ENCODE measurements around the gene SH3BP5. TPM values are rescaled to one million over a fixed set of nuclear protein-coding genes. Genes with fewer than 3 reads are reported as not detected.
"Not testable (repeated sequence)": the region's sequence is repeated elsewhere in the genome, so short reads cannot be mapped to it uniquely, and the experiment has no call there.

The SH3BP5 gene
- total and polyA plus RNA-seq, 3 donors from 2014 or later: 86.7 to 126 (median 102) TPM

- H3K27ac ChIP-seq: no peak overlapping the region
- TF ChIP-seq, protein P1, sequence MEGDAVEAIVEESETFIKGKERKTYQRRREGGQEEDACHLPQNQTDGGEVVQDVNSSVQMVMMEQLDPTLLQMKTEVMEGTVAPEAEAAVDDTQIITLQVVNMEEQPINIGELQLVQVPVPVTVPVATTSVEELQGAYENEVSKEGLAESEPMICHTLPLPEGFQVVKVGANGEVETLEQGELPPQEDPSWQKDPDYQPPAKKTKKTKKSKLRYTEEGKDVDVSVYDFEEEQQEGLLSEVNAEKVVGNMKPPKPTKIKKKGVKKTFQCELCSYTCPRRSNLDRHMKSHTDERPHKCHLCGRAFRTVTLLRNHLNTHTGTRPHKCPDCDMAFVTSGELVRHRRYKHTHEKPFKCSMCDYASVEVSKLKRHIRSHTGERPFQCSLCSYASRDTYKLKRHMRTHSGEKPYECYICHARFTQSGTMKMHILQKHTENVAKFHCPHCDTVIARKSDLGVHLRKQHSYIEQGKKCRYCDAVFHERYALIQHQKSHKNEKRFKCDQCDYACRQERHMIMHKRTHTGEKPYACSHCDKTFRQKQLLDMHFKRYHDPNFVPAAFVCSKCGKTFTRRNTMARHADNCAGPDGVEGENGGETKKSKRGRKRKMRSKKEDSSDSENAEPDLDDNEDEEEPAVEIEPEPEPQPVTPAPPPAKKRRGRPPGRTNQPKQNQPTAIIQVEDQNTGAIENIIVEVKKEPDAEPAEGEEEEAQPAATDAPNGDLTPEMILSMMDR (IDR thresholded peaks at IDR 0.05): no peak
- no peaks in the 10 kb centered on the region for H3K27me3 ChIP-seq
- H3K4me3 ChIP-seq: no peak overlapping the region
- H3K36me3 ChIP-seq (ENCODE audit: low read depth, missing control alignments): no peaks in the 10 kb centered on the region
- intact Hi-C loops (cut with DNase I; ENCODE audit: low total_unique reads): no loop called here
- 74 to 91% methylated on average over 6 of the region's 6 CpGs for WGBS, 2 donors
- DNase-seq: no peak
- no peaks in the 10 kb centered on the region for H3K9me3 ChIP-seq
- peaks cover 9% of the 10 kb centered on the region for H3K4me1 ChIP-seq
Observed at GRCh38 chr3:15354485-15354884, 22.1 kb upstream of the SH3BP5 start.

GRCh38 chr3:15350141-15350540, 17.8 kb upstream of the SH3BP5 start:
- Histone ChIP-seq H3K4me3 (no peak overlapping the region), H3K36me3 (ENCODE audit: low read depth, missing control alignments) (no peaks in the 10 kb centered on the region), H3K4me1 (peaks cover 16% of the 10 kb centered on the region), H3K9me3 (no peaks in the 10 kb centered on the region), H3K27ac (no peak overlapping the region), H3K27me3 (no peaks in the 10 kb centered on the region)
- TF ChIP-seq, protein P1 (IDR thresholded peaks at IDR 0.05): no peak
- no peak for DNase-seq
- WGBS, 2 donors: 90 to 94% methylated on average over 3 of the region's 3 CpGs
- intact Hi-C loops (cut with DNase I; ENCODE audit: low total_unique reads): no loop called here

- DNase-seq; H3K9me3 ChIP-seq; intact Hi-C loops (cut with DNase I; ENCODE audit: low total_unique reads); H3K27me3 ChIP-seq; H3K4me3 ChIP-seq; H3K36me3 ChIP-seq (ENCODE audit: low read depth, missing control alignments): not testable (repeated sequence)
- H3K27ac ChIP-seq: peak overlapping the region in 1 of 2 donors; percentile 79
- 90 to 98% methylated on average over 5 of the region's 5 CpGs for WGBS, 2 donors
- H3K4me1 ChIP-seq: peaks cover 16% of the 10 kb centered on the region
Observed at GRCh38 chr3:15349438-15349837, 17.1 kb upstream of the SH3BP5 start.

DNA sequence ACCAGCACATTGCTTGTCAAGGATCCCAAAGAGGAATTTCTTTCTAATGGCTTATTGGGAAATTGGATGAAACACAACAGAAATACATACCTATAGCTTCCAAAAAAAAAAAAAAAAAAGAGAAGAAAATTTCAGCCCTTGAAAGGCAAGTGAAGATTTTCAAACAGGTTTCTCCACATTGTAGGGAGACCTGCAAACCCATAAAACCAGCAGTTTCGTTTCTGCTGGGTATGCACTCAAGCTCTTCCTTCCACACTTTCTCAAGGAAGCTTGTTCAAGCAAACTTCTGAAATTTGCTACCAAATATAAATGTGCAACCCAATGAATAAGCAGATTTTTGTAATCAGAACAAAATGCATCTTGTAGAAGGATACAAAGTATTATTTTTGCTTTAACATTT, 15.9 kb upstream of the SH3BP5 start:
- intact Hi-C loops (cut with DNase I; ENCODE audit: low total_unique reads): no loop called here
- H3K27ac ChIP-seq: peak overlapping the region; percentile 72 to 79
- WGBS, 2 donors: 24 to 33% methylated on average over 1 of the region's 1 CpG

DNA sequence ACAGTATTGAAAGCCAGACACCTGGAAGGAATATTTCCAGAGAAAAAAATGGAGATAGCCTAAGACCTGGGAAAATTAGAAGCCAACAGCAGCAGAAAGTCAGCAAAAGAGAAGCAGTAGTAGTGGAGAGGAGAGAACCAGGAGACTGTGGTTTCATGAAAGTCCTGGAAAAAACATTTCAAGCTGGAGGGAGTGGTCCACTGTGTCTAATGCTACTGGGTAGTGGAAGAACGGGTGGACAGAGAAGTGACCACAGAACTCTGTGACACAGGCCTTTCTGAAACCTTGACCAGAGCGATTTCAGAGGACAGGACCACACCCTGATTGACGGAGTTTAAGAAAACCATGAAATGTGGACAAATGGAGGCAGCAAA, 15.3 kb upstream of the SH3BP5 start:
- no peaks in the 10 kb centered on the region for H3K27me3 ChIP-seq
- intact Hi-C loops (cut with DNase I; ENCODE audit: low total_unique reads): no loop called here
- H3K36me3 ChIP-seq (ENCODE audit: low read depth, missing control alignments): no peaks in the 10 kb centered on the region
- TF ChIP-seq, protein P1 (IDR thresholded peaks at IDR 0.05): no peak
- no peak for TF ChIP-seq POLR2A (IDR thresholded peaks at IDR 0.05)
- no peak overlapping the region for H3K4me3 ChIP-seq
- no peaks in the 10 kb centered on the region for H3K9me3 ChIP-seq
- 53 to 65% methylated on average over 3 of the region's 3 CpGs for WGBS, 2 donors
- peaks cover 16% of the 10 kb centered on the region for H3K4me1 ChIP-seq
- DNase-seq: no peak
- H3K27ac ChIP-seq: peak overlapping the region; percentile 43 to 72

More for the DNA sequence above, 15.9 kb upstream of the SH3BP5 start:
- Histone ChIP-seq H3K27me3 (no peaks in the 10 kb centered on the region), H3K9me3 (no peaks in the 10 kb centered on the region), H3K4me3 (no peak overlapping the region), H3K4me1 (peaks cover 16% of the 10 kb centered on the region), H3K36me3 (ENCODE audit: low read depth, missing control alignments) (no peaks in the 10 kb centered on the region)
- DNase-seq: no peak
- TF ChIP-seq, protein P1 (IDR thresholded peaks at IDR 0.05): no peak
- TF ChIP-seq POLR2A (IDR thresholded peaks at IDR 0.05): no peak
